GM21360 (cell line): Measurements from ENCODE around the gene COMMD1.
"Not testable (repeated sequence)": the region's sequence is repeated elsewhere in the genome, so short reads cannot be mapped to it uniquely, and the experiment has no call there.

Experiments used
- ATAC-seq: cut with Tn5 transposase; IDR thresholded peaks from one replicate; pipeline ENCODE4 v1.9.1; 2021; ENCODE audit warnings: mild to moderate bottlenecking, moderate library complexity; ENCODE audit not compliant: unreplicated experiment

Gene COMMD1

GRCh38 chr2:61922714-61923113 is 17.2 kb downstream of the COMMD1 start:
- ATAC-seq: no peak

- ATAC-seq: no peak
Measured at GRCh38 chr2:61924895-61925663, 19.6 kb downstream of the COMMD1 start.

GRCh38 chr2:61926531-61927477 is 21.3 kb downstream of the COMMD1 start:
- no peak for ATAC-seq

GRCh38 chr2:61928826-61929461 is 23.5 kb downstream of the COMMD1 start:
- ATAC-seq: no peak

GRCh38 chr2:61937098-61937497 is 31.6 kb downstream of the COMMD1 start:
- ATAC-seq: no peak

- ATAC-seq: no peak
Measured at GRCh38 chr2:61937886-61938285, 32.4 kb downstream of the COMMD1 start.

- ATAC-seq: no peak
Measured at GRCh38 chr2:61938511-61938910, 33.0 kb downstream of the COMMD1 start.

- ATAC-seq: no peak
Measured at GRCh38 chr2:61943251-61943650, 37.8 kb downstream of the COMMD1 start.

- ATAC-seq: no peak
Measured at GRCh38 chr2:61946666-61947065, 41.2 kb downstream of the COMMD1 start.

- ATAC-seq: no peak
Measured at GRCh38 chr2:61948661-61949457, 43.4 kb downstream of the COMMD1 start.

GRCh38 chr2:61949458-61949713 is 43.9 kb downstream of the COMMD1 start:
- no peak for ATAC-seq

GRCh38 chr2:61949714-61950560 is 44.5 kb downstream of the COMMD1 start:
- no peak for ATAC-seq

GRCh38 chr2:61950571-61951315 is 45.3 kb downstream of the COMMD1 start:
- ATAC-seq: no peak

- no peak for ATAC-seq
Measured at GRCh38 chr2:61951881-61952280, 46.4 kb downstream of the COMMD1 start.

GRCh38 chr2:61952288-61952687 is 46.8 kb downstream of the COMMD1 start:
- no peak for ATAC-seq

GRCh38 chr2:61954856-61955255 is 49.4 kb downstream of the COMMD1 start:
- not testable (repeated sequence) for ATAC-seq

GRCh38 chr2:61959381-61960293 is 54.2 kb downstream of the COMMD1 start:
- ATAC-seq: no peak

GRCh38 chr2:61961231-61961901 is 55.9 kb downstream of the COMMD1 start:
- ATAC-seq: no peak
